Cardiac fibroblast (primary cell): ENCODE results near the gene SPEF2.

Source experiments
- DNase-seq, 2 donors: peaks; one replicate each; pipeline versions ENCODE4 v3.0.0 to v3.0.0-alpha.2; 2010; ENCODE audit warnings: low read depth in 2 of 2
- H3K4me3 ChIP-seq, 2 donors: replicated peaks in 1 of 2; 1 replicate in 1 of 2; 2 replicates in 1 of 2; pipeline ENCODE4 v1.5.1; 2011; ENCODE audit warnings: low read depth in 2 of 2, low read length in 2 of 2, mild to moderate bottlenecking in 2 of 2, moderate library complexity in 1 of 2
- TF ChIP-seq, protein P1 (sequence below): IDR thresholded peaks from one replicate; pipeline ENCODE4 v1.5.1; 2011; ENCODE audit warnings: low read depth, mild to moderate bottlenecking, low read length, inconsistent platforms

SPEF2 gene

GRCh38 chr5:35810601-35811000, 192.9 kb downstream of the SPEF2 start:
- H3K4me3 ChIP-seq = no peak overlapping the region
- no peak for DNase-seq
- TF ChIP-seq, protein P1, sequence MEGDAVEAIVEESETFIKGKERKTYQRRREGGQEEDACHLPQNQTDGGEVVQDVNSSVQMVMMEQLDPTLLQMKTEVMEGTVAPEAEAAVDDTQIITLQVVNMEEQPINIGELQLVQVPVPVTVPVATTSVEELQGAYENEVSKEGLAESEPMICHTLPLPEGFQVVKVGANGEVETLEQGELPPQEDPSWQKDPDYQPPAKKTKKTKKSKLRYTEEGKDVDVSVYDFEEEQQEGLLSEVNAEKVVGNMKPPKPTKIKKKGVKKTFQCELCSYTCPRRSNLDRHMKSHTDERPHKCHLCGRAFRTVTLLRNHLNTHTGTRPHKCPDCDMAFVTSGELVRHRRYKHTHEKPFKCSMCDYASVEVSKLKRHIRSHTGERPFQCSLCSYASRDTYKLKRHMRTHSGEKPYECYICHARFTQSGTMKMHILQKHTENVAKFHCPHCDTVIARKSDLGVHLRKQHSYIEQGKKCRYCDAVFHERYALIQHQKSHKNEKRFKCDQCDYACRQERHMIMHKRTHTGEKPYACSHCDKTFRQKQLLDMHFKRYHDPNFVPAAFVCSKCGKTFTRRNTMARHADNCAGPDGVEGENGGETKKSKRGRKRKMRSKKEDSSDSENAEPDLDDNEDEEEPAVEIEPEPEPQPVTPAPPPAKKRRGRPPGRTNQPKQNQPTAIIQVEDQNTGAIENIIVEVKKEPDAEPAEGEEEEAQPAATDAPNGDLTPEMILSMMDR = no peak

- TF ChIP-seq, protein P1 = no peak
- DNase-seq = no peak
- no peak overlapping the region for H3K4me3 ChIP-seq
Observed at GRCh38 chr5:35811108-35811741, 193.6 kb downstream of the SPEF2 start.

DNA sequence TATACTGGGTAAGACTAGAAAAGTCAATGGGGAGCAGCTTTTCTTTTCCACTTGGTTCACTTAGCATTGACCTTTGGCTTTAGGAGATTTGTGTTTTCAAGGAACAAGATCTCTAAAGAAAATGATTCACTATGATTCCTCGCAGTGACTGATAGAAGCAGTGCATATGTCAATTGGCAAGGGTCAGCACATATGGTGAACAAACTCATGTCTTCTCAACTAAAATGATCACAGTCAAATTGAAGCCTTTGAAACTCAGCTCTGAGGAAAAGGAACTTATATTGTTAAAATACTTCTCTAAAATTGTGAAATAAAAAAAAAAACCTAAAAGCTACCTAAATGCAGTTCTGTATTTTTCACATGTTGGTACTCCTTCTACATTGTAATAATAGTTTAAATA, 195.9 kb downstream of the SPEF2 start:
- TF ChIP-seq, protein P1 = no peak
- no peak overlapping the region for H3K4me3 ChIP-seq
- no peak for DNase-seq

GRCh38 chr5:35815089-35815936, 197.7 kb downstream of the SPEF2 start:
- TF ChIP-seq, protein P1 = peak; percentile 24
- H3K4me3 ChIP-seq = no peak overlapping the region
- peak; percentile 3 to 15 for DNase-seq

GRCh38 chr5:35816881-35817521, 199.3 kb downstream of the SPEF2 start:
- DNase-seq = no peak
- H3K4me3 ChIP-seq = no peak overlapping the region
- TF ChIP-seq, protein P1 = no peak

DNA sequence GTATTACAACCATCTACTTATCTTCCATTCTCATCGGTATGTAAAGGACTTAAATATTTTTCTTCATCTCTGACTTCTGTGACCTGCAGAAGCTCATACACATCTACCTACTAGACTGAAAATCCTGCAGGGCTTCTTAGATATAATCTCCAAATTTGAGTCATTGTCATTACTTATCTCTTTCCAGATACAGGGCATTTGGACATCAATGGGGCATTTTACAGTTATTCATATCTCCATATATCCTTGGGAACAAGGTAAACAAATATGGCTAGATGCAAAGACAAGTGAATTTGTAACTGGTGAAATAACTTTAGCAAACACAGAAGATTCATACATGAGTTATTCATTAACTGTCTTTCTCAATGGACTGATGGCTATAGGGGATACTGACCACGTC, 201.4 kb downstream of the SPEF2 start:
- no peak overlapping the region for H3K4me3 ChIP-seq
- DNase-seq = no peak
- TF ChIP-seq, protein P1 = no peak
